ENCODE measurements around the gene OR51B6. TPM values are rescaled to one million over a fixed set of nuclear protein-coding genes. Genes with fewer than 3 reads are reported as not detected.
"Not testable (repeated sequence)": the region's sequence is repeated elsewhere in the genome, so short reads cannot be mapped to it uniquely, and the experiment has no call there.

The OR51B6 gene, protein sequence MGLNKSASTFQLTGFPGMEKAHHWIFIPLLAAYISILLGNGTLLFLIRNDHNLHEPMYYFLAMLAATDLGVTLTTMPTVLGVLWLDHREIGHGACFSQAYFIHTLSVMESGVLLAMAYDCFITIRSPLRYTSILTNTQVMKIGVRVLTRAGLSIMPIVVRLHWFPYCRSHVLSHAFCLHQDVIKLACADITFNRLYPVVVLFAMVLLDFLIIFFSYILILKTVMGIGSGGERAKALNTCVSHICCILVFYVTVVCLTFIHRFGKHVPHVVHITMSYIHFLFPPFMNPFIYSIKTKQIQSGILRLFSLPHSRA
- polyA plus RNA-seq (ENCODE audit: low read depth in 6 of 6), result not detected

DNA sequence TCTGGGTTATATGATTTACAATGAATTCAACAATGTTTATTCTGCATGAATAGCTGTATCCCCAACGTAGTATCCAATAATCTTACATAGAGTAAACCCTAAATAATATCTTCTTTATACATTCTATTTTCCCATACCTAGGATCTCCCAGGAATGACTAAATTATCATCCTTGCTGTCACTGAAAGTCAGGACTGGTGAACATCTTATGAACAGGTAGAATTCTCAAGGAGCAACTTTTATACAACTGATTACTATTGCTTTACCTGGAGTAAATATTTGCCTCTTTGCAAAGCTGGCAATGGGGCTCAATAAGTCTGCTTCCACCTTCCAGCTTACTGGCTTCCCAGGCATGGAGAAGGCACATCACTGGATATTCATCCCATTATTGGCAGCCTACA, at the start of gene OR51B6:
OR51B6 (plus strand) TSS at position 301 of the 400 bp plus-strand sequence; CDS start at position 301, 0 bp downstream.
- Mint-ChIP-seq H3K27me3 (peaks cover 7 to 25% (median 22%) of the 10 kb centered on the region in 3 donors), H3K4me3 (no peak within 1 kb of the TSS), H3K36me3 (no peaks in the 10 kb centered on the region), H3K4me1 (no peaks in the 10 kb centered on the region), H3K27ac (no peak within 1 kb of the TSS), H3K9me3 (peaks cover 0 to 2% (median 0%) of the 10 kb centered on the region in 7 donors)
- DNase-seq, result no peak
- no peak for ATAC-seq (ENCODE audit: low read depth in 2 of 2)

DNA sequence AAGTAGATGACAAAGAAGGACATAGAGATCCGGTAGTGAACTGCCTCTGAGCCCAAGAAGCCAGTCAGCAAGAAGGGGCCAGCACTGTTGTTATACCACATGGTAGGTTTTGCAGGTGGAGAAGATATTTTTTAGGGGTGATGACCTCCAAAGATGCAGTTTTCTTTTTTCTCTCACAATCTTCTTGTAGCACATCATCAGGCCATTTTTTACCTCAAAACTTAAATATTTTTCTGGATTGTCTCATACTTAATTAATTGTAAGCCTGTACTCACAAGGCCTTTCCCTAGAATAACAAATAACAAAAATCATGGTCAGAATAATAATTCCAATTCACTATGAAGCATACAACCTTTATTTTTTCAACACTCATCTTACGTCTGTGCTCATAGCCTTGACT, 49.5 kb upstream of the OR51B6 start, which contains the start of gene OR51B4:
OR51B4 (minus strand) TSS at position 101 of the 400 bp plus-strand sequence; CDS start at position 101, 0 bp downstream.
- ATAC-seq (ENCODE audit: low read depth in 2 of 2) (no peak), DNase-seq (no peak)
- H3K27me3 Mint-ChIP-seq, result peaks cover 0 to 10% (median 0%) of the 10 kb centered on the region in 3 donors
- no peaks in the 10 kb centered on the region for H3K36me3 Mint-ChIP-seq
- H3K27ac Mint-ChIP-seq, result no peak within 1 kb of the TSS
- no peak within 1 kb of the TSS for H3K4me3 Mint-ChIP-seq
- H3K4me1 Mint-ChIP-seq, result no peaks in the 10 kb centered on the region
- H3K9me3 Mint-ChIP-seq, result no peaks in the 10 kb centered on the region

DNA sequence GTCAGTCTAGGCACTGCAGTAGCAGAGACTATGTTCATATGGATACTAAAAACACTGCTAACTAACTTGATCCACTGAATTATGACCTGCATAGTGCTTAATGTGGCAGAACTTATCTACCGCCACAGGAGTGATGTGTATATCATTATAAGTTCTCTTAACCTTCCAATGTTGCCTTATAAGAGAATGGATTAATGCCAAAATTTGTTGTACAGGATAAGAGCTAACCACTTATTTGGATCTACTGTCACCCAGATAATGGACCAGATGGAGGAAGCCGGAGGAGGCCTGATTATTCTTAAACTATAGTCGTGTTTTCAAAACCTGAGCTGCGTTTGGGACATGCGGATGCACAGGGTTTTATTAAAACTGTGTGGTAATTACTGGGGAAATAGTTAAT, 47.7 kb upstream of the OR51B6 start:
- DNase-seq, result no peak
- no peak for ATAC-seq (ENCODE audit: low read depth in 2 of 2)
- H3K4me3 Mint-ChIP-seq, result no peak overlapping the region
- no peaks in the 10 kb centered on the region for H3K4me1 Mint-ChIP-seq
- H3K27me3 Mint-ChIP-seq, result peaks cover 0 to 8% (median 4%) of the 10 kb centered on the region in 3 donors
- no peaks in the 10 kb centered on the region for H3K36me3 Mint-ChIP-seq
- no peak overlapping the region for H3K27ac Mint-ChIP-seq
- H3K9me3 Mint-ChIP-seq, result no peaks in the 10 kb centered on the region

DNA sequence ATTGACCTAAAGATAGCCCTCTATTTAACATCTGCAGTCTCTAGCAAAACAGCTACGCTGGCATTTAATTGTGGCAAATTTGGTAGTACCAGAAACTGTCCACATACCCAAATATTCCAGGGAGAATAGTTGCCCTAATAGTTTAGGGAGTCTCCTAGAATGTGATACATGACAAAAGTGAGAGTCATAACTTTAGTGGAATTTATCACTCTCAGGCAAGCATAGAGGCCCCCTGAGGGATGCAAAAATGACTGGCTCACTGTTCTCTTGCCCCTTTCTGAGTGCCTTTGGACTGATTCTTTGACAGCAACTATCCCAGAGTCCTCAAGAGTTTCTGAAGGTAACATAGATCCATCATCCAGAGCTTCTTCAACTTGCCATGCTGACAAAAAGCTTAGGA, 47.3 kb upstream of the OR51B6 start:
- no peak overlapping the region for H3K27ac Mint-ChIP-seq
- no peak overlapping the region for H3K4me3 Mint-ChIP-seq
- H3K9me3 Mint-ChIP-seq, result no peaks in the 10 kb centered on the region
- DNase-seq (no peak), ATAC-seq (ENCODE audit: low read depth in 2 of 2) (no peak)
- H3K4me1 Mint-ChIP-seq, result no peaks in the 10 kb centered on the region
- H3K27me3 Mint-ChIP-seq, result peaks cover 0 to 8% (median 4%) of the 10 kb centered on the region in 3 donors
- no peaks in the 10 kb centered on the region for H3K36me3 Mint-ChIP-seq

DNA sequence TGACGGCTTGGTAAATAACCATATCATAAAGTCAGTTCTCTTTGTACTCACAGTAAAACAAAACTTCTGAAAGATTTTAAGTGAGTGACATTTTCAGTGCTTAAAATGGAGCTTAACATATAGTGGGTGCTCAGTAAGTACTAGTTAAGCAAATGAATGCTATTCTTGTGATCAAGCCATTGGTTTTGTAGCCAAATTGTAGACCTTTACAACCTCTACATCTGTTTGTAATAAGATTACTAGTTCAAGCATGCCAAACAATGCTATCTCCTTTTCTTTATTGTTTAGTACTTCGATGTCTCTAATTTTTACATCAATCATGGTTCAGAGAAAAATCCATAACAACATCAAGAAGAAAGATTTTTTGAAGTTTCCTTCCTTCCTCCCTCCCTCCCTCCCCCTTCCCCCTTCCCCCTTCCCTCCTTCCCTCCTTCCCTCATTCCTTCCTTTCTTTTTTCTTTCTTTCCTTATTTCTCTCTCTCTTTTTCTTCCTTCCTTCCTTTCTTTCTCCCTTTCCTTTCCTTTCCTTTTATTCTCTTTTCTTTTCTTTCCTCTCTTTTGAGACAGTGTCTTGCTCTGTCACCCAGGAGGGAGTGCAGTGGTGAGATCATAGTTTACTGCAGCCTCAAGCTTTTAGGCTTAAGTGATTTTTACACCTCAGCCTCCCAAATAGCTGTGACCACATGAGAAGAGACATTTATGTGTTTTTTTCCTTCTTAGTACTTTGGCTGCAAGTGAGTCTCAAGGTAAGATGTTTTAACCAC, 43.9 kb upstream of the OR51B6 start:
- Mint-ChIP-seq H3K4me1 (no peaks in the 10 kb centered on the region), H3K27me3 (peaks cover 0 to 9% (median 8%) of the 10 kb centered on the region in 3 donors), H3K4me3 (no peak overlapping the region), H3K27ac (no peak overlapping the region), H3K36me3 (no peaks in the 10 kb centered on the region), H3K9me3 (no peaks in the 10 kb centered on the region)
- ATAC-seq (ENCODE audit: low read depth in 2 of 2), result no peak
- DNase-seq, result no peak

DNA sequence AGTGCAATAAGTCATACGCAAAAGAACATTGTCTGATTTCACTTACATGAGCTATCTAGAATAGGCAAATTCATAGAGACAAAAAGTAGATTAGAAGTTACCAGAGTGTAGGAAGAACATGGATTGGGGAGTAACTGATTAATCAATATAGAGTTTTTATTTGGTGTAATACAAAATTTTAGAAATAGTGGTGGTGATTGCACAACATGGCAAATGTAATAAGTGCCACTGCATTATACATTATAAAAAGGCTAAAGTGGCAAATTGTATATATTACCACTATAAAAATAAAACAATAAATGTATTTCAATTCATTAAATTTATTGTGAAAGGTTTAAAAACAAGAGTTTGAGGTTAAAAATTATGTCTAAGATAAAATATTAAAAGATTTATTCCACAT, 40.9 kb upstream of the OR51B6 start:
- Mint-ChIP-seq H3K36me3 (no peaks in the 10 kb centered on the region), H3K27ac (no peak overlapping the region), H3K4me1 (no peaks in the 10 kb centered on the region), H3K27me3 (peaks cover 0 to 8% (median 6%) of the 10 kb centered on the region in 3 donors), H3K4me3 (no peak overlapping the region), H3K9me3 (peaks cover 0 to 8% (median 4%) of the 10 kb centered on the region in 7 donors)
- DNase-seq (no peak), ATAC-seq (ENCODE audit: low read depth in 2 of 2) (no peak)

DNA sequence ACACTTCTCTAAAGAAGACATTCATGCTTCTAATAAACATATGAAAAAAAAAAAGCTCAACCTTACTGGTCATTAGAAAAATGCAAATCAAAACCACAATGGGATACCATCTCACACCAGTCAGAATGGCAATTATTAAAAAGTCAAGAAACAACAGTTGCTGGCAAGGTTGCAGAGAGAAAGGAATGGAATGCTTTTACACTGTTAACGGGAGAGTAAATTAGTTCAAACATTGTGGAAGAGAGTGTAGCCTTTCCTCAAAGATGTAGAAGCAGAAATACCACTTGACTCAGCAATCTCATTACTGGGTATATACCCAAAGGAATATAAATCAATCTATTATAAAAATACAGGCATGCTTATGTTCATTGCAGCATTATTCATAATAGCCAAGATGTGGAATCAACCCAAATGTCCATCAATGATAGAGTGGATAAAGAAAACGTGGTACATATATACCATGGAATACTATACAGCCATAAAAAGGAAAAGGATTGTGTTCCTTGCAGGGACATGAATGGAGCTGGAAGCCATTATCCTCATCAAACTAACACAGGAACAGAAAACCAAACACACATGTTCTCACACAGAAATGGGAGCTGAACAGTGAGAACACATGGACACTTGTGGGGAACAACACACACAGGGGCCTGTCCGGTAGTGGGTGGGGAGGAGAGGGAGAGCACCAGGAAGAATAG, 37.8 kb upstream of the OR51B6 start:
- not testable (repeated sequence) for H3K4me1 Mint-ChIP-seq; H3K27ac Mint-ChIP-seq; H3K36me3 Mint-ChIP-seq; ATAC-seq (ENCODE audit: low read depth in 2 of 2); DNase-seq; H3K9me3 Mint-ChIP-seq; H3K27me3 Mint-ChIP-seq; H3K4me3 Mint-ChIP-seq

DNA sequence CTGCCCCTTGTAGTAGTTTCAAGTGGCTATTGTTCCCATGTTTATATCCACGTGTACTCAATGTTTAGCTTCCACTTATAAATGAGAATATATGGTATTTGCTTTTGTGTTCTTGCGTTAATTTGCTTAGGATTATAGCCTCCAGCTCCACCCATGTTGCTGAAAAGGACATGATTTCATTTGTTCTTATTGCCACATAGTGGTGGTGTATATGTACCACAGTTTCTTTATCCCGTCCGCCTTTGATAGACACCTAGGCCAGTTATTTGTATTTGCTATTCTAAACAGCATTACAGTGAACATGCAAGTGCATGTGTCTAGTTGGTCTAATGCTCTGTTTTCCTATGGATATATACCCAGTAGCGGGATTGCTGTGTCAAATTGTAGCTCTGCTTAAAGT, 34.0 kb upstream of the OR51B6 start:
- no peaks in the 10 kb centered on the region for H3K4me1 Mint-ChIP-seq

DNA sequence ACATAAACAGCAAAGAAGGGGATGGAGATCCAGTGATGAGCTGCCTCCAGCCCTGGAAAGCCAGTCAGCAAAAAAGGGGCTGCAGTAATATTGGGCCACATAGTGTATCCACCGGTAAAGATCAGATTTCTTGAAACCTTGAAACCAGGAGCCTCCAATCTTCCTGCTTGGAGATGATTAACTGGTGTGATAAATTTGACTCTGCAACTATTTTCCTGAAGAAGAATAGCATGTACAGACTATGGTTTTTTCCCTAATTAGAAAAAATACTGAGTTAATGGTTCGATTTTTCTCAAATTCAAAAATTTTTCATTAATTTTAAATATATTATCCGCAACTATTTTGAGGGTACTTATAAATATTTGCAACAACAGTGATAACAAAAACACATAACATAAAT, 27.1 kb upstream of the OR51B6 start, which contains the start of gene OR51B2:
OR51B2 (minus strand) TSS at position 101 of the 400 bp plus-strand sequence; CDS start at position 101, 0 bp downstream.
- no peaks in the 10 kb centered on the region for H3K36me3 Mint-ChIP-seq
- H3K4me1 Mint-ChIP-seq, result no peaks in the 10 kb centered on the region
- no peaks in the 10 kb centered on the region for H3K9me3 Mint-ChIP-seq
- H3K27ac Mint-ChIP-seq, result no peak within 1 kb of the TSS
- no peak within 1 kb of the TSS for H3K4me3 Mint-ChIP-seq
- no peaks in the 10 kb centered on the region for H3K27me3 Mint-ChIP-seq
- ATAC-seq (ENCODE audit: low read depth in 2 of 2), result no peak
- no peak for DNase-seq

More for the DNA sequence above, 34.0 kb upstream of the OR51B6 start:
- DNase-seq (no peak), ATAC-seq (ENCODE audit: low read depth in 2 of 2) (no peak)
- H3K27me3 Mint-ChIP-seq, result no peaks in the 10 kb centered on the region
- no peaks in the 10 kb centered on the region for H3K36me3 Mint-ChIP-seq
- no peak overlapping the region for H3K27ac Mint-ChIP-seq
- H3K4me3 Mint-ChIP-seq, result no peak overlapping the region
- H3K9me3 Mint-ChIP-seq, result peaks cover 0 to 8% (median 5%) of the 10 kb centered on the region in 7 donors

DNA sequence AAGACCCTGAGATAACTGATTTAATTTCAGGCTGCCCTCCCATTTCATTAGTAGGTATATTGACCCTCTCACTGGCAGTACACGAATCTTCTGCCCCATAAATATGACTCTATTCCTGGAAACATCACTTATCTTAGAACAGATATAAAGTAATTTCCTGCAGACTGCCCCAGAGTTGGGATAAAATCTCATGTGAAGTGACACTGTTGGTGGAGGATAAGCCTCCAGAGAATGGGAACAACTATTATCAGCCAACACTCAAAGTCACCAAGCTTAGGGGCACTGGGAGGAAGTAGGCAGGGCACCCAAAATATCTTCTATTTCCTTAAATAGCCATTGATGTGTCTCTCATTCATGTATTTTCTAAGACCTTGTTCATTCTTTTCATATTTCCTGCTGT, 16.1 kb upstream of the OR51B6 start:
- Mint-ChIP-seq H3K27me3 (peaks cover 0 to 8% (median 0%) of the 10 kb centered on the region in 3 donors), H3K9me3 (peaks cover 0 to 5% (median 0%) of the 10 kb centered on the region in 7 donors), H3K4me1 (no peaks in the 10 kb centered on the region), H3K36me3 (no peaks in the 10 kb centered on the region), H3K4me3 (no peak overlapping the region), H3K27ac (no peak overlapping the region)
- no peak for DNase-seq
- no peak for ATAC-seq (ENCODE audit: low read depth in 2 of 2)

DNA sequence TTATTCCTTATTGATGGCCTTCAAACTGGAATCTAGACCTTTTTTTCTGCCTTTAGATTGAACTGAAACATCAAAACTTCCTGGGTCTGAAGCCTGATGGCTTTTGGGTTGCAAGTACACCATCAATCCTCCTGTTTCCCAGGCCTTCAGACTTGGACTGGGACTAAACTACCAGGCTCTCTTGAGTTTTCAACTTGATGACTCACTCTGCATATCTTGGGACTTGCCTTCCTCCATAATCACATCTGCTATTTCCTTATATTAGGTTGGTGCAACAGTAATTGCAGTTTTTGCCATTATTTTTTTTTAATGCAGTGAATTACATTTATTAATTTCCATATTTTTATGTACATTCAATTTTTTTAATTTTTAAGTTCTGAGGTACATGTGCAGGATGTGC, 15.0 kb upstream of the OR51B6 start:
- Mint-ChIP-seq H3K4me3 (no peak overlapping the region), H3K36me3 (no peaks in the 10 kb centered on the region), H3K9me3 (peaks cover 0 to 2% (median 0%) of the 10 kb centered on the region in 7 donors), H3K27ac (no peak overlapping the region), H3K27me3 (no peaks in the 10 kb centered on the region), H3K4me1 (no peaks in the 10 kb centered on the region)
- no peak for ATAC-seq (ENCODE audit: low read depth in 2 of 2)
- DNase-seq, result no peak

DNA sequence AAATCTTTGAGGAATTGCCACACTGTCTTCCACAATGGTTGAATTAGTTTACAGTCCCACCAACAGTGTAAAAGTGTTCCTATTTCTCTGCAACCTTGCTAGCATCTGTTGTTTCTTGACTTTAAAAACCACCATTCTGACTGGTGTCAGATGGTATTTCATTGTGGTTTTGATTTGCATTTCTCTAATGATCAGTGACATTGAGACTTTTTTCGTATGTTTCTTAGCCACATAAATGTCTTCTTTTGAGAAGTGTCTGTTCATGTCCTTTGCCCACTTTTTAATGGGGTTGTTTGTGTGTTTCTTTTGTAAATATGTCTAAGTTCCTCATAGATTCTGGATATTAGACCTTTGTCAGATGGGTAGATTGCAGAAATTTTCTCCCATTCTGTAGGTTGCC, 14.1 kb upstream of the OR51B6 start:
- H3K36me3 Mint-ChIP-seq; ATAC-seq (ENCODE audit: low read depth in 2 of 2); H3K9me3 Mint-ChIP-seq; H3K27me3 Mint-ChIP-seq; H3K4me3 Mint-ChIP-seq; H3K4me1 Mint-ChIP-seq; H3K27ac Mint-ChIP-seq; DNase-seq: not testable (repeated sequence)

DNA sequence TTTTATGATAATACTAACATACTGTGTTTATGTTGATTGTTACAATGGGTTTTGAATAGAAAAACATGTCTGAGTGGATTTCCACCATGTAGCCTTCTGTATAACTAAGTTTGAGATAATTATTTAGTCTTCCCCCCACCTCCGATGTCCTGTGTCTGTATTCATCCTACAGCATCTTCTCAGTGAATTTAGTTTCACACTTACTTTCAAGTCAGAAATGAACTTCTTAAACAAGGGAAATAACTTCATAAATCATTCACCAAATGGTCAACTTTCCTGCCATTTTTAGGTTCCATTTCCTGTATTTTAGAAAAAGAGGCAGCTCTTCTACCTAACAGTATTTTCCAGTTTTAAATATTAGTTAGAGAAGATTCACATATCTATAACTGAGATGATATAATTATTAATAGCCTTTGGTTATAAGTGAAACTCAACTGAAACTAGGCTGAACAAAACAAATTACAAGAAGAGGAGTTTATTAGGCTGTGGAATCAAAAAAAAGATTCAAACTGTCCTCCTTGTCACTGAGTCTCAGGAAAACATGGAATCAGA, 11.5 kb upstream of the OR51B6 start:
- no peak for DNase-seq
- H3K27me3 Mint-ChIP-seq, result peaks cover 0 to 6% (median 0%) of the 10 kb centered on the region in 3 donors
- no peak for ATAC-seq (ENCODE audit: low read depth in 2 of 2)
- H3K36me3 Mint-ChIP-seq, result no peaks in the 10 kb centered on the region
- peaks cover 0 to 2% (median 0%) of the 10 kb centered on the region in 7 donors for H3K9me3 Mint-ChIP-seq
- H3K4me1 Mint-ChIP-seq, result no peaks in the 10 kb centered on the region
- no peak overlapping the region for H3K27ac Mint-ChIP-seq
- no peak overlapping the region for H3K4me3 Mint-ChIP-seq
